ENCODE data around the gene UROD.

GRCh38 chr1:45018599-45019230 is 6.7 kb downstream of the UROD start:
- TF ChIP-seq CTCF (IDR thresholded peaks at IDR 0.05; ENCODE audit: low read depth, low read length, missing input control) (peak; percentile 83), SP1 (IDR thresholded peaks at IDR 0.05) (no peak)
- TF ChIP-seq, protein P1, sequence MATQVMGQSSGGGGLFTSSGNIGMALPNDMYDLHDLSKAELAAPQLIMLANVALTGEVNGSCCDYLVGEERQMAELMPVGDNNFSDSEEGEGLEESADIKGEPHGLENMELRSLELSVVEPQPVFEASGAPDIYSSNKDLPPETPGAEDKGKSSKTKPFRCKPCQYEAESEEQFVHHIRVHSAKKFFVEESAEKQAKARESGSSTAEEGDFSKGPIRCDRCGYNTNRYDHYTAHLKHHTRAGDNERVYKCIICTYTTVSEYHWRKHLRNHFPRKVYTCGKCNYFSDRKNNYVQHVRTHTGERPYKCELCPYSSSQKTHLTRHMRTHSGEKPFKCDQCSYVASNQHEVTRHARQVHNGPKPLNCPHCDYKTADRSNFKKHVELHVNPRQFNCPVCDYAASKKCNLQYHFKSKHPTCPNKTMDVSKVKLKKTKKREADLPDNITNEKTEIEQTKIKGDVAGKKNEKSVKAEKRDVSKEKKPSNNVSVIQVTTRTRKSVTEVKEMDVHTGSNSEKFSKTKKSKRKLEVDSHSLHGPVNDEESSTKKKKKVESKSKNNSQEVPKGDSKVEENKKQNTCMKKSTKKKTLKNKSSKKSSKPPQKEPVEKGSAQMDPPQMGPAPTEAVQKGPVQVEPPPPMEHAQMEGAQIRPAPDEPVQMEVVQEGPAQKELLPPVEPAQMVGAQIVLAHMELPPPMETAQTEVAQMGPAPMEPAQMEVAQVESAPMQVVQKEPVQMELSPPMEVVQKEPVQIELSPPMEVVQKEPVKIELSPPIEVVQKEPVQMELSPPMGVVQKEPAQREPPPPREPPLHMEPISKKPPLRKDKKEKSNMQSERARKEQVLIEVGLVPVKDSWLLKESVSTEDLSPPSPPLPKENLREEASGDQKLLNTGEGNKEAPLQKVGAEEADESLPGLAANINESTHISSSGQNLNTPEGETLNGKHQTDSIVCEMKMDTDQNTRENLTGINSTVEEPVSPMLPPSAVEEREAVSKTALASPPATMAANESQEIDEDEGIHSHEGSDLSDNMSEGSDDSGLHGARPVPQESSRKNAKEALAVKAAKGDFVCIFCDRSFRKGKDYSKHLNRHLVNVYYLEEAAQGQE (IDR thresholded peaks at IDR 0.05), result no peak

Measured in liver (tissue), 3 donors.